ENCODE results near the gene ALCAM. TPM values are rescaled to one million over a fixed set of nuclear protein-coding genes. Genes with fewer than 3 reads are reported as not detected.

The ALCAM gene
- total and polyA plus RNA-seq, 2 of the 8 experiments (the other 6 are each of a cell fraction or from before 2014, with no cell fraction given) = 10.8 to 33.0 TPM

GRCh38 chr3:105593315-105593714, 226.6 kb downstream of the ALCAM start:
- TF ChIP-seq MAFK (IDR thresholded peaks at IDR 0.05; ENCODE audit: low read depth, low read length) (no peak), HDAC6 (IDR thresholded peaks at IDR 0.05; ENCODE audit: low read depth, low read length) (no peak), SRF (IDR thresholded peaks at IDR 0.05; ENCODE audit: low read depth, low read length) (no peak), CHD1 (IDR thresholded peaks at IDR 0.05; ENCODE audit: low read depth, low read length) (no peak), SIX5 (IDR thresholded peaks at IDR 0.05; ENCODE audit: low read depth, low read length) (no peak), POLR2AphosphoS5 (IDR thresholded peaks at IDR 0.05; ENCODE audit: low read depth, low read length) (no peak), POLR2A (IDR thresholded peaks at IDR 0.05; ENCODE audit: control extremely low read depth in 1 of 2, low read depth in 2 of 2, low read length in 2 of 2) (no peak), JUND (IDR thresholded peaks at IDR 0.05; ENCODE audit: low read length) (no peak), BRCA1 (IDR thresholded peaks at IDR 0.05; ENCODE audit: low read depth, low read length) (no peak), SUZ12 (IDR thresholded peaks at IDR 0.05; ENCODE audit: low read length) (no peak), RAD21 (IDR thresholded peaks at IDR 0.05 in 1 of 2, conservative IDR thresholded peaks at IDR 0.05 in 1 of 2; ENCODE audit: low read depth in 2 of 2, low read length in 2 of 2) (no peak), SP1 (IDR thresholded peaks at IDR 0.05; ENCODE audit: low read depth, low read length) (no peak), POU5F1 (IDR thresholded peaks at IDR 0.05; ENCODE audit: low read depth, low read length) (no peak)
- H4K5ac ChIP-seq (ENCODE audit: insufficient read length, low read depth, low read length) = no peak overlapping the region
- WGBS, 2 experiments (ENCODE audit: extremely low coverage in 1 of 2, insufficient coverage in 1 of 2, insufficient read length in 1 of 2, insufficient replicate concordance in 2 of 2, low coverage in 1 of 2, low lambda C conversion rate in 2 of 2, missing lambda C conversion rate in 1 of 2) = 92% methylated on average over 8 of the region's 10 CpGs; no CpG with 5 or more reads in 1 of the 2 experiments

More at GRCh38 chr3:105593315-105593714, 226.6 kb downstream of the ALCAM start:
- no peak overlapping the region for H3K18ac ChIP-seq (ENCODE audit: extremely low read depth, low read length)
- no peak overlapping the region for H3K4me3 ChIP-seq (ENCODE audit: extremely low read depth in 1 of 4, insufficient read depth in 2 of 4, low read depth in 3 of 4, low read length in 4 of 4)
- no peak overlapping the region for H2BK12ac ChIP-seq (ENCODE audit: low read depth, low read length)
- DNase-seq (ENCODE audit: low read depth in 1 of 2, low spot score in 2 of 2) (no peak), FAIRE-seq (no peak)
- H4K8ac ChIP-seq (ENCODE audit: extremely low read depth, insufficient read depth, low read length) = no peak overlapping the region
- no peak overlapping the region for H3K23ac ChIP-seq (ENCODE audit: insufficient read length)
- H3K23me2 ChIP-seq (ENCODE audit: low read depth, low read length) = no peaks in the 10 kb centered on the region
- no peak overlapping the region for H3K56ac ChIP-seq (replicated peaks; ENCODE audit: insufficient read length, low read depth, low read length)
- no peaks in the 10 kb centered on the region for H3K36me3 ChIP-seq (ENCODE audit: control insufficient read depth in 2 of 4, insufficient read depth in 4 of 4, low read length in 3 of 4)
- no peak overlapping the region for H2AK5ac ChIP-seq (ENCODE audit: low read depth, low read length)
- no peaks in the 10 kb centered on the region for H4K20me1 ChIP-seq (replicated peaks in 1 of 2; ENCODE audit: control insufficient read depth in 1 of 2, insufficient read depth in 2 of 2, low read length in 2 of 2)
- no peak overlapping the region for H2BK15ac ChIP-seq (ENCODE audit: low read length)
- no peak overlapping the region for H3K9ac ChIP-seq (replicated peaks in 1 of 4; ENCODE audit: extremely low read depth in 1 of 4, low read depth in 3 of 4, low read length in 3 of 4)
- no peak overlapping the region for H4K91ac ChIP-seq (replicated peaks; ENCODE audit: insufficient read length, low read length)
- H2BK20ac ChIP-seq (ENCODE audit: low read length) = no peak overlapping the region
- no peak overlapping the region for H3K4me2 ChIP-seq (ENCODE audit: insufficient read depth in 1 of 2, low read depth in 2 of 2, low read length in 2 of 2)
- H2BK5ac ChIP-seq (ENCODE audit: low read depth, low read length) = no peak overlapping the region
- H2BK120ac ChIP-seq (replicated peaks; ENCODE audit: low read depth, low read length) = no peak overlapping the region
- H3K9me3 ChIP-seq (ENCODE audit: insufficient read depth in 2 of 2, low read depth in 1 of 2, low read length in 1 of 2) = no peaks in the 10 kb centered on the region; a peak in 1 of 4 replicates
- ChIA-PET POLR2A (ENCODE audit: partially characterized antibody) (no interaction called here), CTCF (ENCODE audit: partially characterized antibody) (interaction anchor here (0.6 to 0.9 kb wide), 2 partner anchors 13 to 1612 kb away, joined by 3 to 4 read pairs; no protein-coding TSS in a partner anchor)
- no peaks in the 10 kb centered on the region for H3K79me2 ChIP-seq (ENCODE audit: control insufficient read depth in 1 of 2, insufficient read depth in 2 of 2, low read length in 2 of 2)
- H3K27me3 ChIP-seq (replicated peaks in 1 of 4; ENCODE audit: control insufficient read depth in 3 of 4, extremely low read depth in 1 of 4, insufficient read depth in 3 of 4, low read length in 3 of 4) = no peaks in the 10 kb centered on the region
- no peak overlapping the region for H3K14ac ChIP-seq (ENCODE audit: insufficient read length)
- no peak overlapping the region for H3K27ac ChIP-seq (ENCODE audit: low read depth, low read length)
- no peaks in the 10 kb centered on the region for H3K4me1 ChIP-seq (replicated peaks in 1 of 4; ENCODE audit: control insufficient read depth in 3 of 4, insufficient read depth in 4 of 4, low read length in 3 of 4)
- H2AFZ ChIP-seq (ENCODE audit: low read length) = no peak overlapping the region
- H3K79me1 ChIP-seq (ENCODE audit: low read depth, low read length) = no peaks in the 10 kb centered on the region
- no peak overlapping the region for H3K4ac ChIP-seq (replicated peaks; ENCODE audit: insufficient read length, low read depth, low read length)

All from H1 (cell line).